H1 (cell line): Measurements from ENCODE around the gene ANK2.

Experiments
- TCF12 ChIP-seq: IDR thresholded peaks from 2 replicates; pipeline ENCODE4 v1.6.1; 2011; ENCODE audit warnings: low read depth, mild to moderate bottlenecking, low read length
- TF ChIP-seq, protein P1 (sequence below): IDR thresholded peaks from 2 replicates; pipeline ENCODE4 v1.6.1; 2012; ENCODE audit warnings: inconsistent platforms

DNA sequence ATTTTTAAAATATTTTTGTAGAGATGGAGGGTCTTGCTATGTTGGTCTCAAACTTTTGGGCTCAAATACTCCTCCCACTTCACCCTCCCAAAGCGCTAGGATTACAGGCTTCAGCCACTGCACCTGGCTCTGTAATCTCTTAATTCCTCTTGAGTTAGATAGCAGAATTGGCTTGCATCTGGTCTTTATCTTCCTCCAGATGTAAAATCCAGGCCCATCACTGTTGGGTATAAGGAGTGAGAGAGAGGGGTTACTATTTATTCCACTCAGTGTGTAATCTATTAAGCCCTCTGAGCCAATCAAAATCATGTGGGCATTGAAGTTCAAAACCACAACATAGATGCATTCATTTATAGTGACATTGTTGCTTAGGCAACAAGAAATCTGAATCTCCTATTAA lies 33.9 kb downstream of the ANK2 start:
- no peak for TF ChIP-seq TCF12
- TF ChIP-seq, protein P1, sequence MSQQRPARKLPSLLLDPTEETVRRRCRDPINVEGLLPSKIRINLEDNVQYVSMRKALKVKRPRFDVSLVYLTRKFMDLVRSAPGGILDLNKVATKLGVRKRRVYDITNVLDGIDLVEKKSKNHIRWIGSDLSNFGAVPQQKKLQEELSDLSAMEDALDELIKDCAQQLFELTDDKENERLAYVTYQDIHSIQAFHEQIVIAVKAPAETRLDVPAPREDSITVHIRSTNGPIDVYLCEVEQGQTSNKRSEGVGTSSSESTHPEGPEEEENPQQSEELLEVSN = no peak
